Kidney (tissue), 14 donors: ENCODE measurements around the gene TENM4. TPM values are rescaled to one million over a fixed set of nuclear protein-coding genes. Genes with fewer than 3 reads are reported as not detected.

Source experiments
- DNase-seq, 5 donors: peaks; one replicate each; pipeline ENCODE4 v3.0.0-alpha.2; 2013 to 2020
- FAIRE-seq: peaks from 2 replicates; lab custom pipeline; 2012; peaks lifted over from hg19 to GRCh38; lab: Jason Lieb, UNC
- H3K27ac ChIP-seq, 2 donors: one replicate each; pipeline ENCODE4 v1.7.0; 2013; ENCODE audit warnings: low read depth in 2 of 2, low read length in 2 of 2, inconsistent platforms in 1 of 2
- H3K27me3 ChIP-seq: one replicate; pipeline ENCODE4 v1.7.1; 2013; ENCODE audit warnings: low read length, inconsistent platforms; ENCODE audit not compliant: control insufficient read depth, insufficient read depth
- H3K36me3 ChIP-seq, 3 donors: one replicate each; pipeline versions ENCODE4 v1.7.0 to v1.7.1; 2013; ENCODE audit warnings: low read length in 3 of 3, control low read depth in 1 of 3, inconsistent platforms in 1 of 3; ENCODE audit not compliant: insufficient read depth in 3 of 3, control insufficient read depth in 2 of 3
- H3K4me1 ChIP-seq, 3 donors: one replicate each; pipeline versions ENCODE4 v1.7.0 to v1.7.1; 2013; ENCODE audit warnings: low read length in 3 of 3, inconsistent platforms in 1 of 3, low read depth in 1 of 3; ENCODE audit not compliant: control insufficient read depth in 2 of 3, insufficient read depth in 2 of 3
- H3K4me3 ChIP-seq, 3 donors: one replicate each; pipeline versions ENCODE4 v1.7.0 to v1.8.1; 2013; ENCODE audit warnings: low read length in 3 of 3, control low read depth in 1 of 3, inconsistent platforms in 1 of 3
- H3K9ac ChIP-seq, 3 donors: one replicate each; pipeline versions ENCODE4 v1.7.0 to v1.7.1; 2013; ENCODE audit warnings: low read length in 3 of 3, control low read depth in 1 of 3, inconsistent platforms in 1 of 3
- H3K9me3 ChIP-seq, 3 donors: one replicate each; pipeline versions ENCODE4 v1.7.0 to v1.7.1; 2013; ENCODE audit warnings: low read length in 3 of 3, control low read depth in 1 of 3, inconsistent platforms in 1 of 3; ENCODE audit not compliant: control insufficient read depth in 2 of 3, insufficient read depth in 1 of 3
- CTCF ChIP-seq: IDR thresholded peaks from 3 replicates; pipeline ENCODE4 v1.5.1; 2012; ENCODE audit warnings: mild to moderate bottlenecking, moderate library complexity, borderline replicate concordance; ENCODE audit not compliant: insufficient read depth; ENCODE audit errors: extremely low read depth
- intact Hi-C: fragments of 100-400 bp; cut with DNase I; formaldehyde crosslinking; loops from one replicate; pipeline ENCODE4 v1.11.1; 2022
- polyA plus RNA-seq: library from polyadenylated mRNA; stranded (reverse); fragments of 350-450 nt; fragmentation: Illumina TruSeq; extraction: RNeasy Lipid Tissue Mini Kit (QIAGEN cat#74804); gene quantifications from one replicate; pipeline ENCODE4 v1.2.3, GENCODE V29; 2014; ENCODE audit warnings: low read depth, low replicate concordance; ENCODE audit not compliant: insufficient read depth
- total RNA-seq: library from RNA; stranded (reverse); fragmentation: NEBNext Ultra II Directional; extraction: Animal tissue kit (Norgen Biotek cat#: 25700); gene quantifications from one replicate; pipeline ENCODE4 v1.2.1, GENCODE V29; 2021
- donor health status: control.
- donor health status: control.
- donor health status: control.
- donor health status: control.
- donor health status: control.
- donor health status: DM: yes; HTN: yes; CAD: no.
- donor health status: Normal renal cell carcinoma (clear cell type).

Gene TENM4
- total and polyA plus RNA-seq, 2 donors from 2014 or later: 0.34 to 31.0 TPM

- DNase-seq: peak in 2 of 5 donors; percentile 31 to 43
- no peaks in the 10 kb centered on the region for H3K36me3 ChIP-seq
- H3K27me3 ChIP-seq: no peaks in the 10 kb centered on the region
- H3K9ac ChIP-seq: no peak overlapping the region
- FAIRE-seq: no peak
- intact Hi-C loops: no loop called here
- no peak for TF ChIP-seq CTCF
- H3K4me3 ChIP-seq: no peak overlapping the region
- no peak overlapping the region for H3K27ac ChIP-seq
- no peaks in the 10 kb centered on the region for H3K9me3 ChIP-seq
- no peaks in the 10 kb centered on the region for H3K4me1 ChIP-seq
These were observed 607.6 kb downstream of the TENM4 start for GRCh38 chr11:78833237-78833636.

- intact Hi-C loops: no loop called here
- Histone ChIP-seq H3K27me3 (no peaks in the 10 kb centered on the region), H3K27ac (no peak overlapping the region), H3K36me3 (no peaks in the 10 kb centered on the region), H3K9me3 (no peaks in the 10 kb centered on the region), H3K9ac (no peak overlapping the region), H3K4me1 (no peaks in the 10 kb centered on the region), H3K4me3 (no peak overlapping the region)
- no peak for TF ChIP-seq CTCF
- FAIRE-seq (no peak), DNase-seq (no peak)
These were observed 608.4 kb downstream of the TENM4 start for GRCh38 chr11:78832226-78832947.

GRCh38 chr11:78831571-78831970, 609.3 kb downstream of the TENM4 start:
- Histone ChIP-seq H3K4me3 (no peak overlapping the region), H3K36me3 (no peaks in the 10 kb centered on the region), H3K9me3 (no peaks in the 10 kb centered on the region), H3K27ac (no peak overlapping the region), H3K9ac (no peak overlapping the region), H3K4me1 (no peaks in the 10 kb centered on the region), H3K27me3 (no peaks in the 10 kb centered on the region)
- no peak for DNase-seq
- no peak for TF ChIP-seq CTCF
- no peak for FAIRE-seq
- intact Hi-C loops: no loop called here

- Histone ChIP-seq H3K27ac (no peak overlapping the region), H3K36me3 (no peaks in the 10 kb centered on the region), H3K27me3 (no peaks in the 10 kb centered on the region), H3K9me3 (no peaks in the 10 kb centered on the region), H3K4me1 (no peaks in the 10 kb centered on the region), H3K9ac (no peak overlapping the region), H3K4me3 (no peak overlapping the region)
- FAIRE-seq (no peak), DNase-seq (peak in 1 of 5 donors; percentile 40)
- intact Hi-C loops: no loop called here
- no peak for TF ChIP-seq CTCF
These were observed 610.5 kb downstream of the TENM4 start for GRCh38 chr11:78830277-78830819.
